Astrocyte (in vitro differentiated cells and primary cell): ENCODE data around the gene CRYBG1. TPM values are rescaled to one million over a fixed set of nuclear protein-coding genes. Genes with fewer than 3 reads are reported as not detected.

ENCODE experiments used
- DNase-seq: peaks from one replicate; pipeline ENCODE4 v3.0.0-alpha.2; 2010; ENCODE audit warnings: low read depth
- FAIRE-seq: peaks from 2 replicates; lab custom pipeline; 2011; peaks lifted over from hg19 to GRCh38; lab: Jason Lieb, UNC
- H2AFZ ChIP-seq: 2 replicates; pipeline ENCODE4 v1.6.0; 2012; ENCODE audit warnings: low read depth, low read length, inconsistent platforms
- H3K27ac ChIP-seq: 2 replicates; pipeline ENCODE4 v1.5.1; 2011; ENCODE audit warnings: low read depth, low read length, inconsistent platforms
- H3K27me3 ChIP-seq: 2 replicates; pipeline ENCODE4 v1.6.0; 2011; ENCODE audit warnings: low read length, inconsistent platforms; ENCODE audit not compliant: insufficient read depth
- H3K36me3 ChIP-seq: 2 replicates; pipeline ENCODE4 v1.5.1; 2011; ENCODE audit warnings: low read length, inconsistent platforms; ENCODE audit not compliant: insufficient read depth
- H3K4me1 ChIP-seq: 2 replicates; pipeline ENCODE4 v1.5.1; 2011; ENCODE audit warnings: low read length, inconsistent platforms; ENCODE audit not compliant: insufficient read depth
- H3K4me2 ChIP-seq: 2 replicates; pipeline ENCODE4 v1.6.0; 2012; ENCODE audit warnings: low read length, inconsistent platforms
- H3K4me3 ChIP-seq: 2 replicates; pipeline ENCODE4 v1.5.1; 2011; ENCODE audit warnings: low read depth, mild to moderate bottlenecking, low read length, inconsistent platforms; ENCODE audit not compliant: insufficient read depth
- H3K79me2 ChIP-seq: 2 replicates; pipeline ENCODE4 v1.6.0; 2012; ENCODE audit warnings: mild to moderate bottlenecking, low read length, inconsistent platforms; ENCODE audit not compliant: insufficient read depth
- H3K9ac ChIP-seq: 2 replicates; pipeline ENCODE4 v1.6.0; 2012; ENCODE audit warnings: mild to moderate bottlenecking, low read length, inconsistent platforms
- H3K9me3 ChIP-seq: 2 replicates; pipeline ENCODE4 v1.5.1; 2012; ENCODE audit warnings: low read depth, mild to moderate bottlenecking, low read length, inconsistent platforms; ENCODE audit not compliant: insufficient read depth
- H4K20me1 ChIP-seq: 2 replicates; pipeline ENCODE4 v1.6.0; 2012; ENCODE audit warnings: low read length, inconsistent platforms; ENCODE audit not compliant: insufficient read depth
- H3K27ac Mint-ChIP-seq: one replicate; pipeline ENCODE4 v1.8.0; 2021; ENCODE audit warnings: mild to moderate bottlenecking, mixed read lengths; ENCODE audit not compliant: unreplicated experiment
- H3K27me3 Mint-ChIP-seq: one replicate; pipeline ENCODE4 v1.8.0; 2021; ENCODE audit warnings: low read depth, mixed read lengths; ENCODE audit not compliant: unreplicated experiment
- H3K36me3 Mint-ChIP-seq: one replicate; pipeline ENCODE4 v1.8.0; 2021; ENCODE audit warnings: low read depth, mixed read lengths; ENCODE audit not compliant: unreplicated experiment
- H3K4me1 Mint-ChIP-seq: one replicate; pipeline ENCODE4 v1.8.0; 2021; ENCODE audit warnings: low read depth, mixed read lengths; ENCODE audit not compliant: unreplicated experiment
- H3K4me3 Mint-ChIP-seq: one replicate; pipeline ENCODE4 v1.8.0; 2021; ENCODE audit warnings: mild to moderate bottlenecking, moderate library complexity, mixed read lengths; ENCODE audit not compliant: unreplicated experiment
- H3K9me3 Mint-ChIP-seq: one replicate; pipeline ENCODE4 v1.8.0; 2021; ENCODE audit warnings: mild to moderate bottlenecking, mixed read lengths; ENCODE audit not compliant: unreplicated experiment
- CTCF ChIP-seq: IDR thresholded peaks from 2 replicates; pipeline ENCODE4 v1.5.1; 2011; ENCODE audit warnings: low read depth, mild to moderate bottlenecking, inconsistent platforms, low read length, moderate library complexity; ENCODE audit not compliant: insufficient read depth
- EZH2 ChIP-seq: IDR thresholded peaks from 2 replicates; pipeline ENCODE4 v1.6.1; 2012; ENCODE audit warnings: mild to moderate bottlenecking, low read length, inconsistent platforms; ENCODE audit not compliant: insufficient read depth
- total RNA-seq: library from RNA; stranded (reverse); gene quantifications from 2 replicates; pipeline ENCODE4 v1.2.1, GENCODE V29; 2021

The CRYBG1 gene
- total RNA-seq, 1 donor from 2014 or later = 0.64 TPM

GRCh38 chr6:106411643-106412200 is 51.2 kb downstream of the CRYBG1 start:
- Mint-ChIP-seq H3K27me3 (peaks cover 12% of the 10 kb centered on the region), H3K36me3 (peaks cover 2% of the 10 kb centered on the region), H3K27ac (no peak overlapping the region), H3K9me3 (peaks cover 13% of the 10 kb centered on the region), H3K4me3 (no peak overlapping the region), H3K4me1 (no peaks in the 10 kb centered on the region)
- Histone ChIP-seq H4K20me1 (no peaks in the 10 kb centered on the region), H3K79me2 (no peaks in the 10 kb centered on the region), H2AFZ (no peak overlapping the region), H3K9ac (no peak overlapping the region), H3K4me1 (no peaks in the 10 kb centered on the region), H3K9me3 (no peaks in the 10 kb centered on the region), H3K4me2 (no peak overlapping the region), H3K4me3 (no peak overlapping the region), H3K36me3 (no peaks in the 10 kb centered on the region), H3K27ac (no peak overlapping the region), H3K27me3 (peaks cover 18% of the 10 kb centered on the region)
- DNase-seq = no peak
- TF ChIP-seq CTCF = no peak
- no peak for TF ChIP-seq EZH2
- FAIRE-seq = no peak

GRCh38 chr6:106413016-106413415 is 52.5 kb downstream of the CRYBG1 start:
- Histone ChIP-seq H3K36me3 (no peaks in the 10 kb centered on the region), H3K27me3 (peaks cover 18% of the 10 kb centered on the region), H3K9ac (no peak overlapping the region), H3K4me3 (no peak overlapping the region), H3K79me2 (no peaks in the 10 kb centered on the region), H3K9me3 (peaks cover 5% of the 10 kb centered on the region), H3K4me1 (no peaks in the 10 kb centered on the region), H3K27ac (no peak overlapping the region), H4K20me1 (no peaks in the 10 kb centered on the region), H3K4me2 (no peak overlapping the region), H2AFZ (no peak overlapping the region)
- H3K27me3 Mint-ChIP-seq = peaks cover 7% of the 10 kb centered on the region
- no peaks in the 10 kb centered on the region for H3K4me1 Mint-ChIP-seq
- H3K4me3 Mint-ChIP-seq = no peak overlapping the region
- TF ChIP-seq EZH2 = no peak
- no peak for TF ChIP-seq CTCF
- peaks cover 2% of the 10 kb centered on the region for H3K9me3 Mint-ChIP-seq
- no peak overlapping the region for H3K27ac Mint-ChIP-seq
- no peaks in the 10 kb centered on the region for H3K36me3 Mint-ChIP-seq
- FAIRE-seq = no peak
- DNase-seq = no peak

GRCh38 chr6:106413722-106414121 is 53.2 kb downstream of the CRYBG1 start:
- H2AFZ ChIP-seq = no peak overlapping the region
- H3K36me3 ChIP-seq = no peaks in the 10 kb centered on the region
- no peak overlapping the region for H3K4me3 Mint-ChIP-seq
- no peak overlapping the region for H3K4me2 ChIP-seq
- H3K4me1 ChIP-seq = no peaks in the 10 kb centered on the region
- peaks cover 18% of the 10 kb centered on the region for H3K27me3 ChIP-seq
- no peak overlapping the region for H3K9ac ChIP-seq
- no peak overlapping the region for H3K4me3 ChIP-seq
- no peaks in the 10 kb centered on the region for H4K20me1 ChIP-seq
- TF ChIP-seq CTCF = no peak
- no peak for TF ChIP-seq EZH2
- no peaks in the 10 kb centered on the region for H3K36me3 Mint-ChIP-seq
- no peaks in the 10 kb centered on the region for H3K79me2 ChIP-seq
- no peak overlapping the region for H3K27ac Mint-ChIP-seq
- DNase-seq (no peak), FAIRE-seq (no peak)
- peaks cover 5% of the 10 kb centered on the region for H3K9me3 ChIP-seq
- H3K27ac ChIP-seq = no peak overlapping the region
- peaks cover 7% of the 10 kb centered on the region for H3K27me3 Mint-ChIP-seq
- H3K4me1 Mint-ChIP-seq = no peaks in the 10 kb centered on the region
- peaks cover 2% of the 10 kb centered on the region for H3K9me3 Mint-ChIP-seq
